HUES6 (cell line): Measurements from ENCODE around the gene PRR13.

Experiments used
- H3K27ac ChIP-seq: 2 replicates; pipeline ENCODE4 v1.7.0; 2013; ENCODE audit warnings: low read depth, mild to moderate bottlenecking, low read length, inconsistent platforms
- H3K27me3 ChIP-seq: 2 replicates; pipeline ENCODE4 v1.6.1; 2013; ENCODE audit warnings: low read length; ENCODE audit not compliant: control insufficient read depth, insufficient read depth
- H3K36me3 ChIP-seq: 2 replicates; pipeline ENCODE4 v1.6.1; 2013; ENCODE audit warnings: low read length; ENCODE audit not compliant: control insufficient read depth, insufficient read depth
- H3K4me1 ChIP-seq: 2 replicates; pipeline ENCODE4 v1.6.1; 2013; ENCODE audit warnings: low read length; ENCODE audit not compliant: control insufficient read depth, insufficient read depth
- H3K4me3 ChIP-seq: 2 replicates; pipeline ENCODE4 v1.5.1; 2013; ENCODE audit warnings: low read depth, low read length
- H3K9ac ChIP-seq: one replicate; pipeline ENCODE4 v1.6.1; 2013; ENCODE audit warnings: mild to moderate bottlenecking, low read length
- H3K9me3 ChIP-seq: 2 replicates; pipeline ENCODE4 v1.6.1; 2013; ENCODE audit warnings: low read depth, low read length; ENCODE audit not compliant: control insufficient read depth, insufficient read depth

The PRR13 gene

GRCh38 chr12:53484686-53485575, 43.4 kb downstream of the PRR13 start:
- Histone ChIP-seq H3K36me3 (peaks cover 78% of the 10 kb centered on the region), H3K9ac (no peak overlapping the region)

GRCh38 chr12:53485955-53486735, 44.6 kb downstream of the PRR13 start:
- Histone ChIP-seq H3K9ac (no peak overlapping the region), H3K9me3 (no peaks in the 10 kb centered on the region), H3K4me1 (peaks cover 2% of the 10 kb centered on the region), H3K4me3 (no peak overlapping the region), H3K27me3 (no peaks in the 10 kb centered on the region), H3K27ac (no peak overlapping the region), H3K36me3 (peaks cover 67% of the 10 kb centered on the region)

More at GRCh38 chr12:53484686-53485575, 43.4 kb downstream of the PRR13 start:
- Histone ChIP-seq H3K4me3 (no peak overlapping the region), H3K27me3 (no peaks in the 10 kb centered on the region), H3K9me3 (no peaks in the 10 kb centered on the region), H3K4me1 (peaks cover 6% of the 10 kb centered on the region), H3K27ac (no peak overlapping the region)

DNA sequence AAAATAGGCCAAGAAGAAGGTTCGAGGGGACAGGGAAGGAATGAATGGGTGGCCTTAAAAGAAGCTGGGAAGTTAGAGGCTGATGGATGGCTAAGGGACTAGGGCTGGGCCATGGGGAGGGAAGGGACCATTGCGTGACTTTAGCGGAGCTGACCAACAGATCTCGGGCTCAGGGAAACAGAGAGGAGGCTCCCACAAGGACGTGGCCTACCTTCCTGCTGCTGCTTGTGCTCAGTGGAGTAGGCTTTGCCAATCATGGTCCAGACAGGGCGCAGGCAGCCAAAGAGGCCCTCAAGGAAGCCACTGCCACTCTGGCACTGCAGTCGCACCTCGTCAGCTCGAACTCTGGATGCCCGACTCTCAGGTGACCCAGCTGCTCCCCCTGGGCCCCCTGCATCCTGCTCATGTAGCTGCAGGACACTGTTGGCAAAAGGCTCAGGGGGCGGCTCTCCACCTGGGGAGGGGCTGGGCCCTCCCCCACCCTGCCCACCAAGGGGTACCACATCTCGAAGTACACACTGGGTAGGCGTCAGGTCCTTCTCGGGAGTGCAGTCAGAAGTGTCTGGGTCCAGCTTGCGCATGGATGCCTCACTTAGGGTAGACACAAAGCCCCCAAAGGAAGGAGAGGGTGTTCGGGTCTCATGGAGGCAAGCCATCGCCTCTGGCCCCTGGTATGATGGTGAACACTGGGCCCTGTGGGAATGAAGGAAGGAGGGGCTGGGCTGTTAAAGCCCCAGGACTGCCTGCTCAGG, 45.4 kb downstream of the PRR13 start:
- Histone ChIP-seq H3K9ac (no peak overlapping the region), H3K9me3 (no peaks in the 10 kb centered on the region), H3K27ac (no peak overlapping the region), H3K36me3 (peaks cover 59% of the 10 kb centered on the region), H3K4me1 (peaks cover under 1% of the 10 kb centered on the region; the same call in 1 of the 2 replicates), H3K4me3 (no peak overlapping the region), H3K27me3 (no peaks in the 10 kb centered on the region)

- H3K4me3 ChIP-seq: no peak overlapping the region
- peaks cover 15% of the 10 kb centered on the region for H3K4me1 ChIP-seq
- no peak overlapping the region for H3K27ac ChIP-seq
- H3K9ac ChIP-seq: no peak overlapping the region
- no peaks in the 10 kb centered on the region for H3K27me3 ChIP-seq
- H3K9me3 ChIP-seq: no peaks in the 10 kb centered on the region
- peaks cover 35% of the 10 kb centered on the region for H3K36me3 ChIP-seq
Observed at GRCh38 chr12:53489242-53489864, 47.8 kb downstream of the PRR13 start.

- H3K27ac ChIP-seq: peak overlapping the region; percentile 6; the same call in 1 of the 2 replicates
- peak overlapping the region; percentile 67 for H3K4me3 ChIP-seq
Observed at GRCh38 chr12:53492188-53492587, 50.7 kb downstream of the PRR13 start.

GRCh38 chr12:53492830-53493609, 51.5 kb downstream of the PRR13 start:
- Histone ChIP-seq H3K4me1 (peaks cover 30% of the 10 kb centered on the region), H3K9ac (peak overlapping the region; percentile 75), H3K4me3 (peak overlapping the region; percentile 75), H3K27ac (peak overlapping the region; percentile 6; the same call in 1 of the 2 replicates), H3K36me3 (peaks cover 2% of the 10 kb centered on the region; the same call in 1 of the 2 replicates), H3K27me3 (no peaks in the 10 kb centered on the region), H3K9me3 (no peaks in the 10 kb centered on the region)

More at GRCh38 chr12:53492188-53492587, 50.7 kb downstream of the PRR13 start:
- Histone ChIP-seq H3K36me3 (peaks cover 9% of the 10 kb centered on the region), H3K9ac (peak overlapping the region; percentile 75), H3K27me3 (no peaks in the 10 kb centered on the region), H3K9me3 (no peaks in the 10 kb centered on the region), H3K4me1 (peaks cover 29% of the 10 kb centered on the region)

- Histone ChIP-seq H3K36me3 (no peaks in the 10 kb centered on the region), H3K9ac (peak overlapping the region; percentile 75), H3K4me3 (peak overlapping the region; percentile 75), H3K27ac (no peak overlapping the region; the same call in 1 of the 2 replicates), H3K9me3 (no peaks in the 10 kb centered on the region), H3K27me3 (no peaks in the 10 kb centered on the region), H3K4me1 (peaks cover 36% of the 10 kb centered on the region)
Observed at GRCh38 chr12:53493610-53494391, 52.3 kb downstream of the PRR13 start.
